Activated CD8-positive, alpha-beta memory T cell treated with anti-CD3 and anti-CD28 coated beads for 1 hour (primary cell): ENCODE data around the gene RASA4B.
"Not testable (repeated sequence)": the region's sequence is repeated elsewhere in the genome, so short reads cannot be mapped to it uniquely, and the experiment has no call there.

ENCODE experiments used
- DNase-seq, 2 donors: peaks; one replicate each; pipeline ENCODE4 v3.0.0-alpha.2; 2020; ENCODE audit warnings: low read depth in 1 of 2; ENCODE audit errors: extremely low read depth in 1 of 2

Gene RASA4B

DNA sequence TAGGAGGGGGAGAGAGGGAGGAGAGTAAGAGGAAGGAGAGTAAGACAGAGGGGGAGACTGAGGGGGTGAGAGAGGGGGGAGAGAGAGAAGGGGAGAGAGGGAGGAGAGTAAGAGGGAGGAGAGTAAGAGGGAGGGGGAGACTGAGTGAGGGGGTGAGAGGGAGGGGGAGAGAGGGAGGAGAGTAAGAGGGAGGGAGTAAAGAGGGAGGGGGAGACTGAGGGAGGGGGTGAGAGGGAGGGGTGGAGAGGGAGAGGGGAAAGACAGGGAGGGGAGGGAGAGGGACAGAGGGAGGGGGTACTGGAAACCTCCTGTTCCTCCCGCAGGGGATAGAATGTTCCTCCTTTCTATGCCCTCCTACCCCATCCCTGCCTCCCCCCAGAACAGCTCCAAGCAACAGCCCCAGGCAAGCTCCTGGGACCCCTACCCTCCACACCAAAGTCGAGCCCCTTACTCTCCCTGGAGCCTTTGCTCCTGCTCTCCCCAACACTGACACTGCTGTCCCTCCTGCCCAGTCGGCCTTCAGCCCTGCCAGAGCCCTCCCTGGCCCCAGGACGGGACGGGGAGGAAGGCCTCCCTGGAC, 4.8 kb downstream of the RASA4B start:
- DNase-seq, result not testable (repeated sequence)

DNA sequence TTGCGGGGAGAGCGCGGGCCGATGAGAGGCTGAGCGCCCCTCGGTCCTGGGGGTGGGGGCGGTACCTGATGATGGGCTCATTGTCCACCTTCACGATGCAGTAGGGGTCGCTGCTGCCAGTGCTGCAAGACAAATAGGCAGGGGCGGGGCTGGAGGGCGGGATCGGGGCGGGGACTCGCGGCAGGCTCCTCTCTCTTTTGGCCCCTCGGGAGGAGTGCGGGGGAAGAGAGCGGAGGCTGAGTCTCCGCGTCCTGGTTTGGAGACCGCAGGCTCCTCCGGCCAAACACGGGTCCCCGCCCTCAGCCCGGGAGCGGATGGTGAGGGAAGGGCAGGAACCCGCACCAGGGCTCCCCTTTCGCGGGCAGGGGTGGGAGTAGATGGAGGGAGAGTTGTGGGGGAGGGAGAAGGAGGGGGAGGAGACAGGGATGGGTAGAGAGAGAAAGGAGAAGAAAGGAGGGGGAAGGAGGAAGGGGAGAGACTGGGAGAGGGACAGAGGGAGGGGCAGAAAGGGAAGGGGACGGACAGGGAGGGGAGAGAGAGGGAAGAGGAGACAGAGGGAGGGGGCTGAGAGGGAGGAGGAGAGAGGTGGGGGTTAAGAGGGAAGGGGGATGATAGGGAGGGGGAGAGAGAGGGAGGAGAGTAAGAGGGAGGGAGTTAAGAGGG, 5.6 kb downstream of the RASA4B start:
- DNase-seq, result not testable (repeated sequence)

DNA sequence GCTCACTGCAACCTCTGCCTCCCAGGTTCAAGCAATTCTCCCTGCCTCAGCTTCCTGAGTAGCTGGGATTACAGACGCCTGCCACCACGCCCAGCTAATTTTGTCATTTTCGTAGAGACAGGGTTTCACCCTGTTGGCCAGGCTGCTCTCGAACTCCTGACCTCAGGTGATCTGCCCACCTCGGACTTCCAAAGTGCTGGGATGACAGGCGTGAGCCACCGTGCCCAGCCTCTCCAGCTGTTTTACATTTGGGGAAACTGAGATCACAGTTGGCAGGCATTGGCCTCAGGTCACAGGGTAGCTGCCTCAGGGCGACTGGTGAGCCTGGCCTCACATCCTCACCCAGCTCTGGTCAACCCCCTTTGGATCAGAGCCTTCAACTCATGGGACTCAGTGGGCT, 7.0 kb downstream of the RASA4B start:
- not testable (repeated sequence) for DNase-seq

DNA sequence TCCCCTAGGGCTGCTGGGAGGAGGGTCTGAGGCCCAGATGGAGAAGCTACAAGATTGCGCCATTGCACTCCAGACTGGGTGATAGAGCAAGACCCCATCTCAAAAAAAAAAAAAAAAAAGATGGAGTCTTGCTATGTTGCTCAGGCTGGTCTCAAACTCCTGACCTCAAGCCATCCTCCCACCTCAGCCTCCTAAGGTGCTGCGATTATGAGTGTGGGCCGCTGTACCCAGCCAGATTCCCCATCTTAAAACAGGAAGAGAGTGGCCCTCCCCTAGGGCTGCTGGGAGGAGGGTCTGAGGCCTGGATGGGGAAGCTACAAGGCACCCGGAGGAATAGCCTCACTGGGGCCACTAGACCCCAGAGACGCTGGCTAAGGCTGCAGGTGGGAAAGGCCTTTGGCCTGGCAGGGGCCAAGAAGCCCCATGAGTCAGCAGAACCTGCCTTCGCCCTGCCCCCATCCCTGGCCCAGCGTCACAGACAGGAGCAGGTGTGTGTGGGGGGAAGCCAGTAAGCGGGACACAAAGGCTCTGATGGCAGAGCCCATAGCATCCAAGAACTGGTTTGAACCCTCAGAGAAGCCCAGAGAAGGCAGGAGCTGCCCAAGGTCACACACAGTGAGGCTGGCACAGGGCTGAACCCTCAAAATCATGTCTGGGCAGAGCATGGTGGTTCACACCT, 10.0 kb downstream of the RASA4B start:
- DNase-seq, result not testable (repeated sequence)

DNA sequence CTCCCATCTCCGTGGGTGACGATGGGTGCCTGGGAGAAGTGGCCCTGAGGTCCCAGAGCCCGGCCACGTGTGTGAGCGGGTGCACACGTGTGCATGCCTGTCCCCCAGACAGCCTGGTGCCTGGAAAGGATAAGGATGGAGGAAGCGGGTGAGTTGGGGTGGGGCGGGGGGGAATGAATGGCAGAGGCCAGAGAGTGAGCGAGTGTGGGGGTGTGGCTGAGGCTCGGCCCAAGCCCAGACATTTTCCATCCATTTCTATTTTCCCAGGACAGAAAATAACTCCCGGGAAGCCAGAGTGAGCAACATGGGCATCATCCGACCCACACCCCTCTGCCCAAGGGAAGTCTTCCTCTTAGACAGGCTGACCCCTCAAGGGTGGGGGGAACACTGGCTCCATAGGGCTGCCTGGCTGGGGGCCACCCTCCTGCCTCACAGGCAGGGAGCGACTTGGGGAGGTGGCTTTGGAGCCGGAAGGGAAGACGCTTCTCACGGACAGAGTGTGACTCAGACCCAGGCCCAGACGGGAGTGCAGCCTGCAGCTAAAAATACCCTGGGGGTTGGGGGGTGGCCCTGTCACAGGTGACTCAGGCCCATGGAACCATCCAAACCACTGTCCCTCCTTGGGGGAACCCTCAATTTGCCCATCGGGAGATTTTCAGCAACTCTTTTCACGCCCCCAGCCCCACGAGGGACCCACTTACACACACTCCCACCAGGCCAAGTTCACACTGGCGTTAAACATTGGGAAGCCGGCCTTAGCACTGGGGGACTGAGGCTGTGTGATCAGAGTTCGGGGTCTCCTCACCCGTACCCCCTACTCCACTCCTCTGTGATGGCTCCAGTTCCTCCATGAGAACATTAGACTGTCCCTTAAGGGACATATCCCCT, 12.0 kb downstream of the RASA4B start:
- not testable (repeated sequence) for DNase-seq

DNA sequence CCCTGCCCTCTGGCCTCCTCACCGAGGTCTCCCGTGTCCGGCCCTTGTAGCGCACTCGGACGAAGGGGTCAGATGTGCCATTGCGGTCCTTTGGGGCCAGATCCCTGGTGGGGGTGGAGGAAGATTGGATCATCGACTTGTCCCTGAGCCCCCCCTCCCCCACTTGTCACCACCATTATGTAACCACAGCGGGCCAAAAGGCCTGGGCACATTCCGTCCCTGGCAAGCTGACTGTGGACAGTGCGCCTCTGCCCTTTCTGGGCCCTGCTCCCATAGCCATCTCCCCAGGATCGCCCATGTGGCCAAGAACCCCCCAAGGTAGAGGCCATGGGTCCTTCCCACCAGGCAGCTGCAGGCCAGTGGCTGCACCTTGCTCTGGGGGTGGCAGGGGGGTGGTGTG, 14.4 kb downstream of the RASA4B start:
- not testable (repeated sequence) for DNase-seq

DNA sequence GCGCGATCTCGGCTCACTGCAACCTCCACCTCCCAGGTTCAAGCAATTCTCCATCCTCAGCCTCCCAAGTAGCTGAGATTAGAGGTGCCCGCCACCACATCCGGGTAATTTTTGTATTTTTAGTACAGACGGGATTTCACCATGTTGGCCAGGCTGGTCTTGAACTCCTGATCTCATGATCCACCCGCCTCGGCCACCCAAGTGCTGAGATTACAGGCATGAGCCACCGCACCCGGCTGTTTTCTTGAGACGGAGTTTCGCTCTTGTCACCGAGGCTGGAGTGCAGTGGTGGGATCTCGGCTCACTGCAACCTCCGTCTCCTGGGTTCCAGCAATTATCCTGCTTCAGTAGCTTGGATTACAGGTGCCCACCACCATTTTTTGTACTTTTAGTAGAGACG, 19.3 kb downstream of the RASA4B start:
- not testable (repeated sequence) for DNase-seq

DNA sequence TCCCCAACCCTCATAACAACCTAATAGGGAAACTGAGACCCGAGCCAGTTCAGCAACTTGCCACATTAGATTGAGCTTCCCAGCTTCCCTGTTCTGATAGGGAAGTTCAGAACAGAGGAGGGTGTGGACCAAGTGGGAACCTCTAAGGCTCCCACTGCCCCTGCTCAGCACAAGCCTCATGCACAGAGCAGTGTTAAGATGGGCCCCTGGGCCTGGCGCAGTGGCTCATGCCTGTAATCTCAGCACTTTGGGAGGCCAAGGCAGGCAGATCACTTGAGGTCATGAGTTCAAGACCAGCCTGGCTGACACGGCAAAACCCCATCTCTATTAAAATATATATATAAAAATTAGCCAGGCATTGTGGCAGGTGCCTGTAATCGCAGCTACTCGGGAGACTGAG, 20.3 kb downstream of the RASA4B start:
- not testable (repeated sequence) for DNase-seq

DNA sequence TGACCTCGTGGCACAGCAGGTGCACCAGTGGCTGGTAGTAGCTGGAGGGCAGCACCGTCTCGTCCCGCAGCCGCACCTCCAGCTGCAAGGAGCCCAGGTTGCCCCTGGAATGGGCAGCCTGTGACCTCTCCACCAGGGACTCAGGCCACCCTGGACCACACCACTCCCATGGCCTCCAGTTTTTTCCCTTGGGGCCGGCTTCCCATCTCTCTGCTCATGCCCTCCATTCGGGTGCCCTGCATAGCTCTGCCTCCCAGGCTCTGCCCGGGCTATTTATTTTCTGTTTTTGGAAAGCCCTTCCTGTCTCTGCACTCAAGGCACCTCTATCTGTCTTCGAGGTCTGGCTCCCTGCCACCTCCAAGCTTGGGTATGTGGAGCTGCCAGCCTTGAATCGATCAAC, 20.7 kb downstream of the RASA4B start:
- DNase-seq, result not testable (repeated sequence)

DNA sequence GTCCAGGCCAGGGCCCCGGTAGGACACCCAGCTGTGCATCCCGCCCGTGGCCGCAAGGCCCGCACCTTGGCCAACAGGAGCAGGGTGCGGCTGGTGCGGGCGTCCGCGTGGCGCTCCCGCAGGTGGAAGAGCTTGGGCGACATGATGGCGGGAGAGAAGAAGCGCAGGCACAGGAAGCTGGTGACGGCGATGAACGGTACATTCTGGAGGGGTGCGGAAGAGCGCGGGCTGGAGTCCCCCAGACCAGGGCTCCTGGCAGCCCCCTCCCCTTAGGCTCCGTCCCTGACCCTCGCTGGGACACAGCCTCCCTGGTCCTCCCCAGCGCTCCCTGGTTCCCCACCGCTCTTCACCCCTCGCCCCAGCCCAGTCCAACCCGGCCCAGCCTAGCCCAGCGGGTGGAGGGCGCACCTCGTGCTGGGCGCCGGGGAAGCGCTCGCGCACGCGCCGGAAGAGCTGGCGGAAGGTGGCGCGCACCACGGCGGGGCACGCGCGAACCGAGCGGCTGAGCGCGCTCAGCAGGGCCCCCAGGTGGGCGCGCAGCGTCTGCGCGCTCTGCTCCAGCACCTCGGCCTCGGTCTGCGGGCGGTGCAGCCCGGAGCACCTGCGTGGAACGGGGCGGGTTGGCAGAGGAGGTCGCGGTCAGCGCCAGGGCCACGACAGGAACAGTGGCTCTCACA, 23.0 kb downstream of the RASA4B start:
- DNase-seq, result not testable (repeated sequence)

DNA sequence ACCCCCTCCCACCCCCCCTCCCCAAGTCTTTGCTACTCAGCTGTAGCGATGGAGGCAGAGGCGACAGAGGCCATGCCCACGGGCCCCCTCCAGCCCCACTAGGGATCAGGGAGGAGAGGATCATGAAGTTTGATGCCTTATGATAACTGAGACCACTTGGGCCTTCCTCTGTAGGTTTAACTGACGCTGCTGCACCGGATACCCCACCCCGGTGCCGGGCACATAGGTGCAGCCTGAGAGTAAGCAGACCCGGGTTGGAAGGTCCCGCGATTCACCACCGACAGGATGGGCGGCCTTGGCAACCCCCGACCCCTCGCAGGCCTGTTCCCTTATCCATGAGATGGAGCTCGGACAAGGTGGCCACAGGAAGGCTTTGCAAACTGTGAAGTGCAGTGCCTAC, 23.6 kb downstream of the RASA4B start:
- DNase-seq, result not testable (repeated sequence)

DNA sequence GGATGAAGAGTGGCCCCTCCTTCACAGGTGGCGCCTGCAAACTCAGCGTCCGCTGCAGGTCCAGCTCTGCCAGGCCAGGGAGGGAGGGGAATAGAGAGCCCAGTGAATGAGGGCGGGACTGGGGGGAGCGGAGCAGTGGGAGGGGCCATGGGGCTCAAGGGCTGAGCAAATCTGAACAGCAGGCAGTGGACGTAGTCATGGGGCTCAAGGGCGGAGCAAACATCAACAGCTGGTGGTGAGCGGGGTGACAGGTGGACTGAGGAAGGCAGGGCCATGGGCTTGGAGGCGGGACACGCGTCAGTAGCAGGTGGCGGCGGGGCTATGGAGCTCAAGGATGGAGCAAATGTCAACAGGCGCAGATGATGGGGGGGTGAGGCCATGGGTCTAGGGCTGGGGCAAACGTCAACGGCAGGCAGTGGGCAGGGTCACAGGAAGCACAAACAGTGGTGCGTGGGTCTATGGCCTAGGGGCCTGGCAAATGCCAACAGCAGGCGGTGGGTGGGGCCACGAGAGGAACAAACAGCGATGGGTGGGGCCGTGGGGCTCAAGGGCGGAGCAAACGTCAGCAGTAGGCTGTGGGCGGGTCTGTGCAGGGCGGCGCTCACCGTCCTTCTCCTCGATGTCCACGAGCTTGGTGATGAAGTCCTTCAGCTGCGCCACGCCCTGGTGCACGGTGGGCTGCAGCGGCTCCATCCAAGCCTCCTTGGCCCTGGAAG, 24.2 kb downstream of the RASA4B start:
- not testable (repeated sequence) for DNase-seq

DNA sequence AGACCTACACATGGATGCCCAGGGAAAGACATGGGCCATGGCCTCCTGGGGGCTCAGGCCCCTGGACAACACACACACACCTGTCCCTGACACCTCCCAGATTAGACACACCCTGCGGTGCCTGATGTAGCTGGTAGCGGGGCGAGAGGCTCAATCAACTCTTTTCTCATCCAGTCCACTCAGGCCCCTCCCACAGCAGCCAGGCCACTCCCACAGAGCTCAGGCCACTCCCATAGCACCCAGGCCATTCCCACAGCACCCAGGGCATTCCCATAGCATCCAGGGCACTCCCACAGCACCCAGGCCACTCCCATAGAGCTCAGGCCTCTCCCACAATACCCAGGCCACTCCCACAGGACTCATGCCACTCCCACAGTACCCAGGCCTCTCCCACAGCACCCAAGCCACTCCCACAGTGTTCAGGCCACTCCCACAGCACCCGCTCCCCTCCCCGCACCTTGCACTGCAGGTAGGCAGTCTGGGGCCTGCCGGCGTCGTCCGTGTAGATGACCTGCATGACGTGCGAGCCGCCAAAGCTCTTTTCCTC, 27.0 kb downstream of the RASA4B start:
- DNase-seq, result not testable (repeated sequence)

DNA sequence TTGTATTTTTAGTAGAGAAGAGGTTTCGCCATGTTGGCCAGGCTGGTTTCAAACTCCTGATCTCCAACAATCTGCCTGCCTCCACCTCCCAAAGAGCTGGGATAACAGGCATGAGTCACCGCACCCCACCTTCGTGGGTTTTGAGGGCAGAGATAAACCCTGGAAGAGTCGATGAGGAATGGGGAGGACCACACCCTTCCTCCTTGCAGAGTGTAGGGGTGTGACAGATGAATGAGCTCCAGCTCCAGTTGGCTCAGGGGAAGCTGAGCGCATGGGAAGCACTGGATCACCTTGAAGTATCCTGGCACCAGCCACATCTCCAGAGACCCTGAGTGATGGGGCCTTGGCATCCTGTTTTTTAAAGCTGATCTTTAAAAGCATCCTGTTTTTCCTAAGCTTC, 33.3 kb downstream of the RASA4B start:
- not testable (repeated sequence) for DNase-seq

DNA sequence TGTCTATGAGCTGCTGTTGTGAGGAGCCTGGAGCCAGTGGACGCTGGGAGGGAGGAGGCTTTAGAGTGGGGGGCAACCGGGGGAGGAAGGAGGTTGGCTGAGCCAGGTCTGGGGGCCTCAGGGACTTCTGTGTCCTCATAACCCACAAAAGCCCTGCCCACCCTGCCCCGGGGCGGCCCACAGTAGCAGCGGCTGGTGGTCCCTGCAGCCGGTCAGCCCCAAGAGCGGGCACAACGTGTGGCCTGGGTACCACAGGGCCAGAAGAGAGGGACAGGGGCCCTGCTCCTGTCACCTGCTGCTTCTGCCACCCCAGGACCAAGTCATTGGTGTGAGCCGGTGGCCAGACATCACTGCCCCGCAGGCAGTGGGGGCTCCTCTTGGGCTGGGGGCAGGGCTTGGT, 35.6 kb downstream of the RASA4B start:
- DNase-seq, result not testable (repeated sequence)

DNA sequence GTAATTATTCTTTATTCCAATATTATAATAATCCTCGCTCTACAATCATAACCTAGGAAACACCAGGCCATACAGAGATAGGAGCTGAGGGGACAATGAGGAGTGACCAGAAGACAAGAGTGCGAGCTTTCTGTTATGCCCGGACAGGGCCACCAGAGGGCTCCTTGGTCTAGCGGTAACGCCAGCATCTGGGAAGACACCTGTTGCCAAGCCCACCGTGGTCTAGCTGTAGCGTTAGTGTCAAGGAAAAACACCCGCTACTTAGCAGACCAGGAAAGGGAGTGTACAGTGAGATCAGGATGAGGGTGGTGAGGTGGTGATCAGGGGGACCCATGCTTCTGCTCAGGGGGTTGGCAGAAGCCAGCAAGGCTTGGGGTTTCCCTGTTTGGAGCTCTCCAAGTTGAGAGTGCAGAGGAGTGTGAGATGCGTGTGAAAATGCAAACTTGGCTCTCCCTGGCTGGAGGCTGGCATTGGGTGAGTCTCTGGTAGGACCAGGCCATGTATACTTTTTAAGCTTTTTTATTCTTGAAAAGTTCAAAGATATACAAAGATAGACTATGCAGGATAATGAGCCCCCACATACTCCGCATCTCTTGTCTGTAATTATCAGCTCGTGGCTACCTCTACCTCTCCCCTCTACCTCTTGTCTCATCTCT, 37.5 kb downstream of the RASA4B start:
- not testable (repeated sequence) for DNase-seq

DNA sequence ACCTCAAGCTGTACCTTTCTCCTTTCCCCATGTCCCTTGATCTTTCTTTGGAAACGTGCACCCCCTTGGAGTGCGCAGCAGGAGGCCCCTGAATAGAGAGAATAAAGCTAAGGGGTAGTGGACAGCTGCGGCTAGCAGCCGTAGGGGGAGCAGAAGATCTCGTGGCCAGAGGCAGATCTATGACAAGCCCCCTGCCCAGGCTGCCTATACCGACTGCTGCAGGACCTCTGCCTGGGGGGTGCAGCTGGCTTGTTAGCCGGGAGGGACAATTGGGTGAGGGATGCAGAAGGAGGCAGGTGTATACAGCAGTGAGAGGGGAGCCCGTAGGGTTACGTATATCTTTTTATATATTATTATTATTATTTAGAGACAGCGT, 38.4 kb downstream of the RASA4B start:
- DNase-seq, result not testable (repeated sequence)

DNA sequence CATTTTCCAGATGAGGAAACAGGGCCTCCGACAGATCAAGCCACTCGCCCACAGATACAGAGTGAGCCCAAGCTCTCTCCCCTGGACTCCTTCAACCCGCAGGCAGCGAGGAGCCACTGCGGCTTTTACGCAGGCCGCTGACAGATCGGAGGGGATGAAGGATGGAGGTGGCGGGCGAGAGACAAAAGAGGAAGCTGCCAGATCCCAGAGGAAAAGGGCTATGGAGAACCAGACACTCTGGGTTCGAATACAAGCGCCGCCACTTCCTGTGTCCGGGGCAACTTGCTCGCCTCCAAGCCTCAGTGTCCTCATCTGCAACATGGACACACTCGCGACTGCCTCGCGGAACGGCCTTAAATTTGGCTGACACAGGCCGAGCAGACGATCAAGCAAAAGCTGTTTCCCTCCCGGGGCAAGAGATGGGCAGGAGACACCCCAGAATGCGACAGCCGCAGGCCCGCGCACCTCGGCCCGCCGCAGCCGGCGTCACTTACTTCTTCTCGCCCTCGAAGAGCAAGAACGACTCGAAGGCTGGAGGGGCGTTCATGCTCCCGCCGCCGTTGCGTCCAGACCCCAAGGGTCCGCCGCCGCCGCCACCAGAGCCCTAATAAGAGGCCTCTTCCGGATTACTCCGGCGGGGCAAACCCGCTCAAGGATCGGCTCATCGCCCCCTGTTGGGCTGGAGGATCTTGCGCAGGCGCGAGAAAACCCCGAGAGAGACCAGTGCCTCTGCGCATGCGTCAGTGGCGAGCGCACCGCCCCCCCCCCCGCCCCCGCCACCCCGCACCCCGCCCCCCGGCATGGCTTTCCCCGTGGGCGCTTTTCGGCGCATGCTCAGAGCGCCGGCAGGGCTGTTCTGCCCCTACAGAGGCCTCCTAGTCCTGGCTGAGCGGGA, 39.0 kb downstream of the RASA4B start, which contains the start of gene POLR2J:
Gene POLR2J (minus strand): TSS at position 609 of the 895 bp plus-strand sequence. CDS start 62 bp downstream, at position 547.
- peak; percentile 78 to 89 for DNase-seq
